HG03025 (cell line): Measurements from ENCODE around the gene PMEPA1.

Source experiments
- ATAC-seq: cut with Tn5 transposase; IDR thresholded peaks from one replicate; pipeline ENCODE4 v1.9.1; 2021; ENCODE audit warnings: mild to moderate bottlenecking, moderate library complexity; ENCODE audit not compliant: unreplicated experiment, low FRiP score

The PMEPA1 gene, protein sequence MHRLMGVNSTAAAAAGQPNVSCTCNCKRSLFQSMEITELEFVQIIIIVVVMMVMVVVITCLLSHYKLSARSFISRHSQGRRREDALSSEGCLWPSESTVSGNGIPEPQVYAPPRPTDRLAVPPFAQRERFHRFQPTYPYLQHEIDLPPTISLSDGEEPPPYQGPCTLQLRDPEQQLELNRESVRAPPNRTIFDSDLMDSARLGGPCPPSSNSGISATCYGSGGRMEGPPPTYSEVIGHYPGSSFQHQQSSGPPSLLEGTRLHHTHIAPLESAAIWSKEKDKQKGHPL

DNA sequence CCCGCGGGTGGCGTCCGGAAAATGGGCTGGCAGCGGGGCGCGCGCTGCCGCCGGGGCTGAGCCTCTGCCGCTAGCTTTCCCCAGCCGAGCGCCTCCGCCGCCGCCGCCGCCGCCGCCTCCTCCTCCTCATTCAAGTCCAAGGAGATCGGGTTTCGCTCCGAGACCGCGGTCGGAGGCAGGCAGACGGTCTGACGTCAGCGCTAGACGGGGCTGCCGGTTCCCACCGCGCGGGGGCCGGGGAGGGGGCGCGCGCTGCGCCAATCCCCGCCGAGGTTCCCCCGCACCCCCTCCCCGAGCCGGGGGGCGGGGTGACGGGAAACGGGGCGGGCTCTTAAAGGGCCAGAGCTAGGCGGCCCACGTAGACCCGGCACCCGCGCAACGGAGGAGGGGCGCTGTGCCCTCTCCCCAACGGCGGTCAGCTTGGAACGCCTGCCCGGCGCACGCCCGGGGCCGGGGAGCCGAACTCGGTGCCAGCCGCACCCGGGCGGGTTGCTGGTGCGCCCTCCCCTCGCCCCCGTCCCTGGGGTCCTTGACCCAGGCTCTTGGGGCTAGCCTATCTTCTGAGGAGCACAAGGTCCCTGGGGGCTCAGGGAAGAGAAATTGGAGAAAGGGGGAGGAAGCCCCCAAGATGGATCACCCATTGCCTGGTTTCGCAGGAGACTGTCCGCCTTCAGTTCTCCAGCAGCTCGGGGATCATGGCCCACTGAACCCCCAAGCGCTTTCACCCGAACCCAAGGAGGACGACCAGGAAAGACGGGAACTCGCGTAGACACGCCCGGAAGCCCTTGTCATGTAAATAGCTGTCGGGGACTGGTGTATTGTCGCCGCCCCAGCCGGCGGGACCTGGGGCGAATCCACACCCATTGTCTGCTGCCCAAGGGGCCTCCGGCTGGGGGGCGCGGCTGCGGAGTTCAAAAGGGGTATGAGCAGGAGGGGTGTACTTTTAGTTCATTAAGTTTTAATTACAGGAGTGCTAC, at the start of gene PMEPA1:
TSS of gene PMEPA1 (minus strand) at position 193 of the 977 bp plus-strand sequence. CDS start 433 bp downstream, outside the sequence.
- peak; percentile 66 for ATAC-seq

DNA sequence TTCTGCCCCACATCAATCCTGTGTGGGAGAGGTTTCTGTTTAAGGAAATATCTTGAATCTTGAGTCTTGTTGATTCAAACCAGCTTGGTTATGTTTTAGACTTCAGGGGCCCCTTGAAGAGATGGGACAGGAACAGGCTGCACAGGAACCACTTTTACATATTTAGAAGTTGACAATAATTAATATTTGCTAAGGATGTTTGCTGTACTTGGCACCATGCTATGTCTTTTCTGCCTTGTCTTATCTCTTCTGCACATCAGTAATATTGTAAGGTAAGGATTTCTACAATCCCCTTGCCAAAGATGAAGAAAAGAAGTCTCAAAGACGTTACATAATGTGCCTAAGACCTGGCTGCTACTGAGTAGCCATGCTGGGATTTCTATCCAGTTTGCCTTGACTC, 48.0 kb upstream of the PMEPA1 start:
- no peak for ATAC-seq

DNA sequence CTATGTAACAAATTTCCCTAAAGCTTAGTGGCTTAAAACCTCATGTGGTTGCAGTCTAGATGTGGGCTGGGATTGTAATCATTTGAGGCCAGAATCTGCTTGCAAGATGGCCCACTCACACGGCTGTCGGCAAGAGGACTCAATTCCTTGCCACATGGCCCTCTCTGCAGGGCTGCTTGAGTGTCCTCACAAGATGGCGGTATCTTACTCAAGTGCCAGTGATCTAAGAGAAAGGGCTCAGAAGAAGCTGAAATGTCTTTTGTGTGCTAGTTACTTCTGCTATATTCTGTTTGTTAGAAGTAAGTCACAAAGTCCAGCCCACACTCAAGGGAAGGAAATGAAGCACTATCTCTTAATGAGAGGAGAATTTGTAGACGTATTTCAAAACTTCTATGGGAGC, 47.1 kb upstream of the PMEPA1 start:
- ATAC-seq, result no peak

DNA sequence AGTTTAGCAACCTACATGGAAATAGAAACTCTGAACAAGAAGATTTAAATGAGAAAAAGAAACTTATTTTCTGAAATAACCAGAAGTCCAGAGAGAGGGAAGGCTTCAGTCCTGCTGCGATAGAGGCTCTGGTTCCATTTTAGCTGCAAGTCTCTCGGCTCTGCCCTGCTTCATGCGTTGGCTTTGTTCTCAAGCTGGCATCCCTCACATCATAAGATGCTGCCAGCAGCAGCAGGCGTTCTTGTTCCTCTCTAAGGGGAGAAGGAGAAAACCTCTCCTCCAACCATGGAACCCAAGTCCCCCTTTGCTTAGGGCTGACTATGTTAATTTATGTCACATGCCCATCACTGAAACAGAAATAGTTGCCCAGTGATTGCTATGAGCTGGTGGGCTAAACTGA, 46.4 kb upstream of the PMEPA1 start:
- ATAC-seq, result no peak

DNA sequence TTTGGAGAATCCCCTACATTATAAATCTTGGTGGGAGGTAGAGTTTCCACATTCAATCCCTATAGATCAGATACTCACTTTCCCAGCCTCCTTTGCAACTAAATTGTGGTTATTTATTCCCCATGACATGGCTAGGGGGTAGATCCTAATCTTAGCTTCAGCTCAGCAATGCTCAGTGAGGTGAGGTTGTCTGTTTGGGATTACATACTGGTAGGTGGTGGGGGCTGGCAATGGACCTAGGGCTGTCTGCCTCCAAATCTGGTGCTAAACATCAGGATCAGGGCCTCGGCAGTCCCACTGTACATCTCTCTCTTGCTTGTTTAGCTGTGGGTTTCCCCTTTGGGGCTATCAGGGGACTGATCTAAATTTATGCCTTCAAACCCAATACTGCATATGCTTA, 45.8 kb upstream of the PMEPA1 start:
- no peak for ATAC-seq

DNA sequence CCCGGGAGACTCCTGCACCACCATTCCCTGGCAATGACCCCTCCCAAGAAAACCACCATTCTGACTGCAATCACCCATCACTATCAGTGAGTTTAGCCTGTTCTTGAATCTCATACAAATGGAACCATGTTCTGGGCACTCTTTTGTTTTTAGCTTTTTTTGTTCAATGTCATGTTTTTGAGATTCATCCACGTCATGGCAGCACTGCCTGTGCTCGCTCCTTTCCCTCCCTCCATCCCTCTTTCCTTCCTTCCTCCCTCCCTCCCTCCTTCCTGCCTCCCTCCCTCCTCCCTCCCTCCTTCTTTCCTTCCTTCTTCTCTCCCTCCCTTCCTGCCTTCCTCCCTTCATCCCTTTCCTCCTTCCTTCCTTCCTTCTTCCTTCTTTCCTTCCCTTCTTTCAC, 44.4 kb upstream of the PMEPA1 start:
- no peak for ATAC-seq

DNA sequence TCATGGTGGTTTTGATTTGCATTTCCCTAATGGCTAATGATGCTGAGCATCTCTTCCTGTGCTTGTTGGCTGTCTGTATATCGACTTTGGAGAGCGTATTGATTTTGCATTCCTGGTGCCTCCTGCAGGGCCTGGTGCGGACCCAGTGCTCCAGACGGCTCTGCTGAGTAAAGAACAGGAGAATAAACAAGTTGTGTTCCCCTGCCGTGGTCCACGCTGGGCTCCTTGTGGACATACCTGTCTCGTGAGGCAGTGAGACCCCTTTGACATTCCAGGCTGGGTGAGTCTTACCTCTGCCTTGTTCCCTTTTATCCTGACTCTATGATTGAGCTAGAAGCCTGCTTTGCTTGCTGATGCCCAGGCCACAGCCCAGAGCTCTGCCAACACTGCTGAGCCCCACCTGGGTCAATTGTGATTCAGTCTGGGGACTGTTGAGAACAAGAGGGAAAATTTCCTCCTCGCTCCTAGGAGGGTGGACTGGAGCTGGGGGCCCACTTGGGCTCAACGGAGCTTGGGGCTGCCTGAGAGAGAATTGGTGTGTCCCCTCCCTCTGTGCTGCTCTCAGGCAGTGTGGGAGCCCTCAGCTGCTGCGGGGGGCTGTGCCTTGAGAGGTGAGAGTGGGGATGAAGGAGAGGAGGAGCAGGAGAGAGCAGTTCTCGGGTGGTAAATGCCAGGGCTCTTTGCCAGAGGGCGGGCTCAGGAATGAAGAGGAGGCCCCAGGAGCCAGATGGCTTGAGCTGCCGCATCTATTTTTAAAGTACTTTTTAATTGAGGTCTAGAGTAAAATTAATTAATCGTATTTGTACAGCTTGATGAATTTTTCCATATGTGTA, 43.7 kb upstream of the PMEPA1 start:
- ATAC-seq, result no peak

DNA sequence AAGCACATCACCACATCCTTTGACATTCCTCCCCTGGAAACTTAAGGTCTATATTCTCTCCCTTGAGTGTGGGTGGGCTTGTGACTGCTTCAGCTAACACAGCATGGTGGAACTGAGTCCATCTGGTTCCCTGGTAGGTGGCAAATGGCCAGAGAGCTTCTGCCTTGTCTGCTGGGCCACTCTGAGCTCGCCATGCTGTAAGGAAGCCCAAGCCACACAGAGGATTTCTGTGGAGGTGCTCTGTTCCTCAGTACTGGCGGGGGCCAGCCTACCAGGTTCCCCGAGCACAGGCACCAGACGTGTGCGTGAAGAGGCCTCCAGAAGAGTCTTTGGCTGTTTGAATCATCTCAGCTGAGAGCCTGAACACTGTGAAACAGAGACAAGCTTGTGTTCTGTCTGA, 41.6 kb upstream of the PMEPA1 start:
- ATAC-seq, result no peak

DNA sequence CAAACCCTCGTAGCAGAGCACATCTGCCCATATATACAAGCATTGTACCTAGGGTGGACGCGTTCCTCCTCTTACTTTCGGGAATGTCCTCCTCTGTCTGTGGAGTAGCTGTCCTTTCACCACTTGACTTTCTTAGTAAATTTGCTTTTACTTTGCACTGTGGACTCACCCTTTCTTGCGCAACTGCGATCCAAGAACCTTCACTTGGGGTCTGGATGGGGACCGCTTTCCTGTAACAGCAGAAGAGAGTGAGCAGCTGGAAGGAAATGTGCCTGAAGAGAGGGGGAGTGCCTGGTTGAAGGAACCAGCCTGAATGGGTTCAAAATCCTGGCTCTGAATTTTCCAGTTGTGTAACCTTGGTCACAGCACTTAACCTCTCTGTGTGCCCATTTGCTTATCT, 40.1 kb upstream of the PMEPA1 start:
- ATAC-seq, result no peak

DNA sequence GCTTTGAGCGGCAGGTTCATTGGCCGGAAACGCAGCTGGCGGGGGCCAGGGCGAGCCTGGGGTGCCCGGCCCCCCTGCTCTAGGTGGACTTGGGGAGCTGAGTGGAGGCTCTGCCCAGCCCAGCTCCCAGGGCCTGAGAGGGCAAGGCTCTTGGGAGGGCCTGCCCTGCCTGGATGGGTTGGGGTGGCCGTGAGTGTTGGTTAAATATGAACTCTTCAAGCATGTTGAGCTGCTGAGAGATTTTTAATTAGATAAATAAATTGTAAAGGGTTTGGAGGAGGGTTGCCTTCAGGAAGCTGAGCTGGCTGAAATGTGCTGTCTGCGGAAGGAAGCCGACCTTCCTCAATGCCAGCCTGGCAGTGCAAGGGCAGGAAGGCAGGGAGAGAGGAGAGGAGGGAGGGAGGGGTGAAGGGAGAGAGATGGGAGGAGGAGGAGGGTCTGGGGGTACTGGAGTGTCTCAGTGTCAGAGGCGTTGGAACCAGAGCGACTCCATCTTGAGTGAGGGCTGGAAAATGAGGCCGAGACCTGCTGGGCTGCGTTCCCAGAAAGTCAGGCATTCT, 39.4 kb upstream of the PMEPA1 start:
- ATAC-seq, result no peak

DNA sequence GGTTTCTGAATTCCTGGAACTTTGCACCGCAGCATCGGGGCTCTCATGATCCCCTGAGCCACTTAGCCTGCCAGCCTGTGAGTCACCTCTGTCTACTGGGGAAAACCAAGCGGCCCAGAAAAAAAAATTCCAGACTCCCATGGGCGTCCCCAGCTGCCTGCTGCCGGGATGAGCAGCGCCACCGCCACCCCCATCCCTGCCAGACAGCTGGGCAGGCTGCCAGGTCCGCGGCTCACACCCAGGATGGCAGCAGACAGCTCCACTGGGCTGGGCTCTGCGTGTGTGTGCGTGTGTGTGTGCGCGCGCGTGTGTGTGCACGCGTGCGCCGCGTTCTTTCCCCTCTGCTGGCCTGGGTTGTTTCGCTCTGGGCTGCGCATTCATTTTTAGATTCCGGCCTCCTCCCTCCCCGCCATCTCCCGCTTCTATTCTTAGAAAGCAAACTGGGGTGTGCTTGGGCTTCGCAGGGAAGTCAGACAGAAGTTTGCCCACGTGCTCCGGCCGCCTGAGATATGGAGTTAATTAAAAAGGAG, 38.9 kb upstream of the PMEPA1 start:
- ATAC-seq, result no peak

DNA sequence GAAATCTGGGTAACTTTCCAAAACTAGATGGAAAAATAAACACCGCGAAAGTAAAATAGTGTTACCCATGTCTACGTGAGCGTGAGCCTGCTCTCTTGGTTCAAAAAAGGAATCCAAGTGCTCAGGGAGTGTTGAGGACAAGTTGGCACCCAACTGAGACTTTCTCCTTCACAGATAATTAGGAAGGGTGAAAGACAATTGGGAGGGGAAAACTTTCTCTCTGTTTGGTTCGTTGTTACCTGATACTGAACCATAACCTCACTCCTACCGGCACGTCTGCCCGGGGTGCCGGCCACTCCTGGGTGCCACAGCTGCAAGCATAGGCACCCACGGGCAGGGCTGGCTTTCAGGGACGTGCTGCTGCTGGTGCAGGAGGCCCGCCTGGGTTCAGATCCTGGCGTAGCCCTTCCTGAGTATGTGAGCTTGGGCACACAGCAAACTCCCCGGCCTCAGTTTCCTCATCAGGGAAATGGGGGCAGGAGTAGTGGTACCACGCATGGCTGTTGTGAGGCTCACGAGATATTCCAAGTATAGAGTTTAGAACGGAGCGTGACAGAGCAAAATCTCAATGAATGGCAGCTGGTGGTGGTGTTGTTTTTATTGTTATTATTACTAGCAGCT, 38.2 kb upstream of the PMEPA1 start:
- ATAC-seq, result no peak

DNA sequence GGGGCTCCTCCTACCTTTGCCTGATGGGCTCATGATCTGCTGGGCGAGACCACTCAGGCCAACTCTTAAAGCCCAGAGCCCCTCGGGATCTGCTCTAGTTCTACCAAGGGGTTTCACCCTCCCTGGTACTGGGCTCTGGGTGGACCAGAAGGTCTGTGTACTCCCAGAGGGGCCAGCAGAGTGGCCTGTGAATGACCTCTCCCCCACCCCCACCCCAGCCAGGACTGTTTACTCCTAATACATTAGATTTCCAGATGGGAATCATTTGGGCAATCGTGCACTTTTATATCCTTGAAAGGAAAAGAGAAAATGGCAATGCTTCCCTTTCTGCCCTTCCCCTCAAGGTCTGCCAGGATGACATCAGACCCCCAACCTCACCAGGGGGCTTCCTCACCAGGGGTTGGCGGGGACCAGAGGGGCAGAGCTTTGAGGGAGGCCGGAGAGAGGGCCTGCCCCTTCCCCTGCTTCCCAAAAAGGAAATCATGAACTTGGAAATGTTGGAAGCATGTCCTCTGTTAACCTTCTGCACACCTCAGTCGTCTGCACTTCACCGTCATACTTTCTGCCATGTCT, 37.1 kb upstream of the PMEPA1 start:
- no peak for ATAC-seq

DNA sequence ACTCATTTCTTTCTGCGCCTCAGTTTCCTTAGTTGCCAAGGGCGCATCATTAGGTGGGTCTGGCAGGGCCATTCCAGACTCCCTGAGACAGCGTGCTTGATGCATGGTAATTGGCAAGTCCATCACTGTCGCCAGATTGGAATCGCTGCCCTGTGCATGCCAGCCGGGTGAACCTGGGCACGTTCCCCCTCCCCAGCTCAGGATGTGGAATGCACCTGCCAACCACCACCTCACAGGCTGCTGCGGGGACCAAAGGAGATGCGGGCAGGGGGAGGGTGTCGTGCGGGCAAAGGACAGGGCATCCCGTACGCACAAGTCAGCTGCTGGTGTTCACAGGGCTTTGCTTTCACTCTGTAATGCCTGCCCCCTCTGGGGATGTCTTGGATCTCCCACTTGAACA, 36.4 kb upstream of the PMEPA1 start:
- ATAC-seq, result no peak

DNA sequence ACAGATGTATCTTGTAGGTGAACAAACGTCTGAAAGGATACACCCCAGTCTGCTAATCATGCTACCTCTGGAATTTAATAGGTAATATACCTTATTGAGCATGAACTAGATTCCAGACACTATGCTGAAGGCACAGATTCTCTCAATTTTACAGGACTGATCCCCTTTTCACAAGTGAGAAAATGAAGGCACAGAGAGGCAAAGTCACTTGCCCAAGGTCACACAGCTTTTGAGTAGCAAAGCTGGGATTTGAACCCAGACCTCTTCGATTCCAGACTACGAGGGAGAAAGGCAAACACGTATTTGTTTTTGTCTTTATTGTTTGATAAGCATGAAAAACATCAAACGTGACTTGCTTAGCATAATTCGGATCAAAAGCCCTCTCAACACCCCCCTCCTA, 34.4 kb upstream of the PMEPA1 start:
- no peak for ATAC-seq

DNA sequence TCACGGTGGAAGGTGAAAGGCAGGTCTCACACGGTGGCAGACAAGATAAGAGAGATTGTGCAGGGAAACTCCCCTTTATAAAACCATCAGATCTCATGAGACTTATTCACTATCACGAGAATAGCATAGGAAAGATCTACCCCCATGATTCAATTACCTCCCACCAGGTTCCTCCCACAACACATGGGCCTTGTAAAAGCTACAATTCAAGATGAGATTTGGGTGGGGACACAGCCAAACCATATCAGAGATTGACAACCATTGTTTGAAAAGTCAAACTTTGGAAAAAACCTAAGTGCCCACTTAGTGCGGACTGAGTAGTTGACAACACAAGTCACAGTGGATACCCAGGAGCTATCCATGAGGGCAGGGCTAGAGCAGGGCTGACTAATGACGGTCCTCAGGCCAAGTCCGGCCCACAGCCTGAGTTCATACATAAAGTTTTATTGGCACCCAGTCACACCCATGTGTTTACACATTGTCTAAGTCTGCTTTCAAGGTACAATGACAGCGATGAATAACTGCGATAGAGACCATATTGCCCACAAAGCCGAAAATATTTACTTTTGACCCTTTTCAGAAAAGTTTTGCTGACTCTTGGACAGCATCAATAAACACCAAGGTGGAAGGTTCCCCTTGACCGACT, 33.8 kb upstream of the PMEPA1 start:
- no peak for ATAC-seq

DNA sequence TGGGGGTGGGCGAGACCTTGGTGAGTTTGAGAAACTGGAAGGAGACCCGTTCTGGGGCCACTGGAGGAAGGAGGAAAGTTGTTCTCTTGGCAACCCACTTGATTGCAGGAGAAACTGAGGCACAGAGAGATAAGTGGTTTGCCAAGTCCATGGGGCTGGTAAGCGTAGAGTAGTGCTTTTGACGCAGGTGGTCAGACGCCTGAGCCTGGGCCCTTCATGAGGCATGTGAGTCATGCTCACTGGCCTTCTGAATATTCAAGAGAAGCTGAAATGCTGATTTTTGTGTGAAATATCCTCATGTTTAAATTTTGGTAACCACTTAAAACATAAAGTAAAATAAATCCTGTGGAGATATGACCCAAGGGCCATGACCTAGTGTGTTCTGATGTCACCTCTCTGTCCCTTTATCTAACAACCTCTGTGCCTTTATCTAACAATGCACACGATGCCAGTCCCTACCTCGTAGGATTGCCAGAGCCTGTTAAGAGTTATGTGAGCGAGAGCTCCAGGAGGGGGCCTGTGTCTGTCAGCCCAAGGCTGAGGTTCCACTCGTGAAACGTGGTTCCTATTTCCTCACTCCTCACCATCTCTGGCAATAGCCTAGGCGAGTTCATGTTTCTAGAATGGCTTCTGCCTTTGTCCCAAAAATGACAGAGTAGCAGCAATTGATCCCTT, 32.8 kb upstream of the PMEPA1 start:
- no peak for ATAC-seq

DNA sequence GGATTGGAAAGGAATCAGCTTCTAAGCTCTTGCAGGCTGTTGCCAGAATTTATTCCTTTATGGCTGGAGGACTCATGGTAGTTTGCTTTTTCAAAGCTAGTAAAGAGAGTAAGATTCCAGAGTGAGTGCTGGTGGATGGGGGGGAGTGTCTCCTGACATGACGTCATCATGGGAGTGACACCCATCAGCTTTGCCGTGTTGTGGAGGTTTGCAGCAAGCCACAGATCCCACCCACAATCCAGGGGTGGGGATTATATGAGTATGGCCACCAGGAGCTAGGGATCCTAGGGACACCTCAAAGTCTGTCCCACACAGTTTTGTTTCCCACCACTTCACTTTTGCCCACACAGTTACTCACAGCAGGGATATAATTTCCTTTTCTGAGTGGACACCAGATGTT, 28.7 kb upstream of the PMEPA1 start:
- no peak for ATAC-seq

DNA sequence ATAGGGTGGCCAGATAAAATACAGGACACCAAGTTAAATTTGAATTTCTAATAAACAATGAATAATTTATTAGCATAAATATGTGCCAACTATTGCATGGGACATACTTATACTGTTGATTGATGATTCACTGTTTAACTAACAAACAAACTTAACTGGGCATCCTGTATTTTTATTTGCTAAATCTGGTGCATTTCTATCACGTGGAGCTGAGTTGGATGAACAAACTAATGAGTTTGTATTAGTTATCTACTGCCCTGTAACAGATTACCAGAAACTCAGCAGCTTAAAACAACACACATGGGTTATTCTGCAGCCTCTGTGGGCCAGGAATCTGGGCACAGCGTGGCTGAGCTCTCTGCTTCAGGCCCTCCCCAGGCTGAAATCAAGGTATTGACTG, 28.2 kb upstream of the PMEPA1 start:
- ATAC-seq, result no peak
